HG03354 (cell line): Measurements from ENCODE around the gene LIPE.
"Not testable (repeated sequence)": the region's sequence is repeated elsewhere in the genome, so short reads cannot be mapped to it uniquely, and the experiment has no call there.

Experiments
- ATAC-seq: cut with Tn5 transposase; IDR thresholded peaks from one replicate; pipeline ENCODE4 v1.9.1; 2021; ENCODE audit warnings: mild to moderate bottlenecking; ENCODE audit not compliant: unreplicated experiment, poor library complexity, severe bottlenecking

The LIPE gene

DNA sequence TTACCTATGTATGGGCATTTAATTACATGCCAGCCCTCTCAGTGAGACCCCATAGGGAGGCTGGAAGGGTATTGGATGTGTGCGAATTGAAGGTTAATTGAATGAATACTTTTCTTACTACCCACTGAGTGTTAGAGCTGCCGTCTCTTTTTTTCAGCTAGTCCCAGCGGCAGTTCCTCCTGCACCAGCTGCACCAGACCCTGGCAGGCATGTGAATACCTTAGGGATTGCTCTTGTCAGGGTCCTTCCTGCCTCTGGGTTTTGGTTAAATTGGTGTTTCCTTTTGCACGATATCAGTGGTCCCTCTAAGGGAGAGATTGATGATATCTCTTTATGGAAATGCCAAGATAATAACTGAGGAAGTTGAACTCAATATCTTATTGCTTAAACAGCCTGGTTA lies 25.4 kb upstream of the LIPE start:
- ATAC-seq = no peak

DNA sequence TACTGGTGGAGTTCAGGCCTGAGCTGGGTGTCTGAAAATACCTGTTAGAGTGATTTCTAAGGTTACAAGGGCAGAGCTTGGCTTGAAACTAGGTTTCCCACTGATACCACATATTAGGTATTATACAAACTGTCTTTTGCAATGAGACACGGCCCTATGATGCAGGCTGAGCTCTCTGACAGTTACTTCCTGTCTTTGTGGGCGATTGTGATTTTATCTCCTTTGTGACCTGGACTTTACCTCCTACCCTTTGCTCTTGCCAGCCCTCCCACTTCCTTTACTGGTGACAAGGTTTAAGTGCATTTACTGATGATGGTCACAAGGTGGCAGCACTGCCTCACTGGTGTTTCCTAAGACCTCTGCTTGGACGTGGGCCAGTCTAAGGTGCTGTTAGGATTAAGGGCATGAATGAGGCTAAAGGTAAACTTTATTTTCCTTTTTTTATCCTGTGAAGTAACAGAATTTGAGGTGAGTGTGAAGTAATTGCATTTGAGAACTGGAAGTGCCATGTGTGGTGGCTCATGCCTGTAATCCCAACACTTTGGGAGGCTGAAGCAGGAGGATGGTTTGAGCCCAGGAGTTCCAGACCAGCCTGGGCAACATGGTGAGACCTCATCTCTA lies 23.2 kb upstream of the LIPE start:
- ATAC-seq = peak; percentile 85

- ATAC-seq = not testable (repeated sequence)
These were observed 21.1 kb upstream of the LIPE start for GRCh38 chr19:42448306-42448705.

- no peak for ATAC-seq
These were observed 18.8 kb upstream of the LIPE start for GRCh38 chr19:42445948-42446347.

- ATAC-seq = no peak
These were observed 16.8 kb upstream of the LIPE start for GRCh38 chr19:42443944-42444398.

DNA sequence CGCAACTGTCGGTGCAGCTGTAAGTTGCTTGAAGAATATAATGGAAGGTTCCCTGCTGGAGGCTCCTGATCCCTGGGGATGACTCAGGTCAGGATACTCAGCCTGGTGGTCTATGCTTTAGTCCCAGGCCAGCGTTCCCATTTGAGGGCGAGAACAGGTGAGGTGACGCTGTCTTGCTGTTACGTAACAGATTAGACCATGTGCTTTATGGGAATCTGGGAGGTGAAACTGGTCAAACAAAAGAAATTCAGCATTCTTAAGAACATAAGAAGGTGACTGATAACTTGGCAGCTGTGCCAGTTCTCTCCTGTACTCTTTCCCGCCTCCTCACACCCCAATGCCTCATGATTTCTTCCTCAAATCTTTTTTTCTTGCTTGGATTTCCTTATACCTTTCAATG lies 15.6 kb upstream of the LIPE start, which contains the start of gene CXCL17:
Gene CXCL17, minus strand, starts transcription at position 114 of the 400 bp plus-strand sequence. CDS start 114 bp downstream, outside the sequence.
- ATAC-seq = no peak

DNA sequence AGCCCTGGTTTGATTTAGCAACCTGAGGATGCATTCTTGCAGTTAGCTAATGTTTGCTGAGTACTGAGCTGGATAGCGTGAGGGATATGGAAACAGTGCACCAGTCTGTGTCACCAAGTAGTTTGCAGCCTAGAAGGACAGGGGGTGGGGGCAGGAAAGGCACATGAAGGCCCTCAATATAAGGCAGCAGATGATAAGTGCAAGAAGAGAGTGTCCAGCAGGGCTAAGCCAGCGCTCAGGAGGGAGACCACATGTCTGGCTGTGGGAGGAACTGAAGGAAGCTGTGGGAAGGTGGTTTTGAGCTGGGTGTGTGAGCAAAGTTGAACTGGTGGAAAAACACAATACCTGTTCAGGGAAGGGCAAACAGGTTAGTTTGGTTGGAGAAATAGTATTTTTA lies 13.9 kb upstream of the LIPE start:
- ATAC-seq = no peak

DNA sequence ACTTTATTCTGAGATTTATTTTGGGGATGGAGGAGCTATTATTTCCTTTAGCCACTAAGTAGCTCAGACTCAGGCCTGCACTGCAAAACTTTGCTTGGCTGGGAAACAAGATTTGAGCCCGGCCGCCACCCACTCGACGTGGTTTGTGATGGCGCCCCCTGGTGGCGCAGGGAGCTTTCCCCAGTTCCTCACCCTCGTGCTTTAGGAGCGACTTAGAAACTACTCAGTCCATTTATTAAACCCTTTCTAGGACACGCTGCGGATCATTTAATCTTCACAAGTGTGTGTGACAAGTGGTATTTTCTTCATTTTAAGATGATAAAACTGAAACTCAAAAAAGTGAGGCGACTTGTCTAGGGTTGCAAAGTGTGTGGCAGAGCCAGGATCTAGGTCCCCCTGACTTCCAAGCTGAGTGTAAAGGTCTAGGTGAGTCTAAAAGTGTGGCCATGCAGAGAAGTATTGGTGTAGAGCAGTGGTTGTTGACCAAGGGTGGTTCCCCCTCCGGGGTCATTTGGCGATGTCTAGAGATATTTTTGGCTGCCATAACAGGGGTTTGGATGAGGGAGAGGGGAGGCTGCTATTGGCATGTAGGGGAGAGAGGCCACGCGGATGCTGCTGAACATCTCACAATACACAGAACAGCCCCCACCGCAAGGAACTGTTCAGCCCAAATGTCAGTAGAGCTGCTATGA lies 13.3 kb upstream of the LIPE start:
- ATAC-seq = no peak

- ATAC-seq = no peak
These were observed 8.8 kb upstream of the LIPE start for GRCh38 chr19:42436006-42436405.

- no peak for ATAC-seq
These were observed 8.1 kb upstream of the LIPE start for GRCh38 chr19:42435316-42435715.

GRCh38 chr19:42433503-42434260 lies 6.5 kb upstream of the LIPE start:
- ATAC-seq = no peak

- ATAC-seq = no peak
These were observed 4.3 kb upstream of the LIPE start for GRCh38 chr19:42431486-42431885.

DNA sequence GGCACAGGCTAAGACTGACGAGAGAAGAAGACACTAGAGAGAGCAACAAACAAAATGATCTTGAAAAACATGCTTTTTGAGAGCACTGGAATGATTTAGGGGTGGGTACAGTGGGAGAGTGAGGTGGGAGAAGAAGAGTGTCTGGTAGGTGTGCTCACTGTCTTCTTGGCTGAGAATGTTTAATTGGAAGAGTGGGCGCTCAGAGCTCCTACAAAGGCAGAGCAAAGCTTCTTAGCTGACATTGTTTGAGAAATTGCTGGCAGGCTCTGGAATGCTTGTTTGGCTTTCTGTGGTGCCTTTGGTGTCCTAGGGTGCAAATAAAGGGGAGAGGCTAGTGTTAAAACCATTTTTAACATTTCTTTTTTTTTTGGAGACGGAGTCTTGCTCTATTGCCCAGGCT lies 1.5 kb upstream of the LIPE start:
- ATAC-seq = no peak

DNA sequence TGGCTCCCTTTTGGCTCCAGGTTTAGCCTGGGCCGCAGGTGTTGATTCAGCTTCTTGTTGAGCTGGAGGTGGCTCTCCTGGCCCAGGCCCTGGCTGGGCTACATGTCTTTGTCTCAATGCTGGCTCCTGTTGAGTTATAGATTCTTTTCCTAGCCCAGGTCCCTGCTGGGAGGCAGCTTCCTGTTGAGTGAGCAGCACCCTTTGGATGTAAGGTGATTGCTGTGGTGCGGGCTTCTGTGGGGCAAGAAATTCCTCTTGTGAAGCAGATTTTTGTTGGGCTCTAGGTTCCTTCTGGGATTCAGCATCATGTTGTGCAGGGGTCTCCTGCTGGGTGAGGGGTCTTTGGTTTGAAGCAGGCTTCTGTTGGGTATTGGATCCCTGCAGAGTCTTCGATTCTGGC lies 545 bp downstream of the LIPE start:
- ATAC-seq = no peak

DNA sequence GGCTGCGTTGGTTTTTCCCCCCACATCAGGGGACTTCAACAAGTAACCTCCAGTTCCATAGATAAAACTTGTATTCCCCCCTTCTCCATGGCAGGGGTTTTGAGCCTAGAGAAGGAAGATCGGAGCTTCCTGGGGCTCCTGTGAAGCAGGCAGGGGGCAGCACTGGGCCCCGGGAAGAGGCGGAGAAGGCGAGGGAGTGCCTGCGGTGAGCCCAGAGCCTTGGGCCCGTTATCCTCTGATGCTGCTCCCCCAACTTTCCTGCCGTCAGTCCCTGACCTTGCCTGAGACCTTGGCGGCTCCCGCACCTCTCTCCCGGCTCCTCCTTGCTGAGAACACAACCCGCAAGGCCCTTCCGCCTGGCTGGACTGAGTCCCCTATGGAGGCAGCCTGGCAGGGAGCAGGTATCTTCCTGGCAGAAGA lies 2.5 kb downstream of the LIPE start:
- no peak for ATAC-seq

GRCh38 chr19:42424345-42424707 lies 2.9 kb downstream of the LIPE start:
- no peak for ATAC-seq

- peak; percentile 92 for ATAC-seq
These were observed 3.5 kb downstream of the LIPE start for GRCh38 chr19:42423462-42424344.

DNA sequence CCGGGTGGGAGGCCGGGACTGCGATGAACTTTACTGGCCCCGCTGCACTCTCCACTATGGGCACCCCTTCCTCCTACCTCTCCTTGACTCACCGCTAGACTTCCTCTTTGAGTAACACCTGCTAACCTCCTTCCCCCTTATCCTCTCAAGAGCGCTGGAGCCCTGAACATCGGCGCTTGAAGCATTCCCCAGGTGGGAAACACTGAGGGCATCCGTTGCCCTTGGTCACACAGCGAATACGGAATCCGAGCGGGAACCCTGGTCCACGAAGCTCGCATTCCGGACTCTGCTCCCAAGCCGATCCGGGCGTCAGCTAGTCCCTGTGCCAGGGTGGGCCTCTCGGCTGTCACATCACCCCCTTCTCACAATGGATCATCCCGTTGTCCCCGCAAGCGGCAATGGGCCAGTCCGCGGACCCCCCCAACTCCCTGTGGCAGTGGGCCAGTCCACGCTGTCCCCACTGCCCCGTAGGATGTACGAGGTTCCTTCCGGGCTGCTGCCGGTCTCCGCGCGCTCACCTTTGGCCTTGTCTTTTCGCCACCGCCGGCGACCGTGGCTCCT lies 4.2 kb downstream of the LIPE start:
- peak; percentile 47 for ATAC-seq

DNA sequence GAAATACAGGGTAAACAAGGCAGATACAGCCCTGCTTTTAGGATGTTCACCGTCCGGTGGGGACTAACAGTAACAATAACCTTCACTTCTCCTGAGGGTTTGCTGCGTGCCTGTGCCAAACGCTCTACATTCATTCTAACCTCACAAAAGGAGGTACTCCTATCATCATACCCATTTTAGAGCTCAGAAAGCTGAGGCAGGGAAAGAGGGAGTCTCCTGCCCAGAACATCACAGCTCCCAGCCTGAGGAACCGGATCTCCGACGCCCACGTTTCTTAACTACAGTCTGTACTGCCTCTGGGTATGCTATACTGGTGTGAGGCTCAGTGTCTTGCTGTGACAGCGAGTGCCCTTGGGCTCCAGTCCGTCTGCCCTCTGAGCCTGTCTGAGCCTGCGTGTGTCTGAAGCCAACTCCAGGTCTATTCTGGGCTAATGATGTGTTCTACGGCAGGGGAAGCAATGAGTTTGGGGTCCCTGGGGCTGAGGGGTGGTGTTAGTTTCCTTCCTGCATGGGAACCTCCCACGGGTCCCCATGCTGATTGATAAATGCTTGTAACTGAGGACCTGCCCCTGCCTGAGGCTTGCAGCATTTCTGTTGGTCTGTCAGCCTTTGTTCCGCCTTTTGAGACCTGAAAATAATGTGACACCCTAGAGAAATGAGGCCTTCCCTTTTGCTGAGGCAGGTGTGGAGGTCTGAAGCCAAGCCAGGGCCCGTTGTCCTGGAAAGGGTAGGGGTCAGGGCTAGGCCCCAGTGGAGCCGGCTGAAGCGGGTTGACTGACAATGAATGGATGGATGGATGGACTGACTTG lies 4.9 kb downstream of the LIPE start:
- ATAC-seq = no peak
